Panc1 (cell line): ENCODE measurements around the gene ALG1. TPM values are rescaled to one million over a fixed set of nuclear protein-coding genes. Genes with fewer than 3 reads are reported as not detected.

Experiments used
- ATAC-seq: fragments of 200-7000 bp; cut with Tn5 transposase; 2 replicates; pipeline ENCODE4 v1.9.1; 2020; ENCODE audit warnings: mild to moderate bottlenecking, moderate library complexity
- BruUV-seq: library from RNA; stranded (reverse); fragments of 400-500 nt; replicated peaks from 2 replicates; lab custom pipeline; 2021; lab: Mats Ljungman, UMichigan
- CTCF ChIA-PET: fragments of 300-600 bp; sonication (Branson Sonifier 250); formaldehyde crosslinking; loops from one replicate; lab custom pipeline; 2022; ENCODE audit warnings: antibody characterized with exemption; lab: Charles Lee
- POLR2A ChIA-PET: fragments of 300-600 bp; sonication (Branson Sonifier 250); formaldehyde crosslinking; loops from one replicate; lab custom pipeline; 2022; ENCODE audit warnings: antibody characterized with exemption; lab: Charles Lee
- DNase-seq: peaks from one replicate; pipeline ENCODE4 v3.0.0-alpha.2; 2010; ENCODE audit warnings: low read depth, low spot score
- H3K27ac ChIP-seq: 2 replicates; pipeline ENCODE4 v1.5.1; 2011; ENCODE audit warnings: mild to moderate bottlenecking, low read length, inconsistent platforms
- H3K27me3 ChIP-seq: fragments of 200-500 bp; sonication (Bioruptor generic); 2 replicates; pipeline ENCODE4 v1.6.0; 2014; ENCODE audit warnings: low read length, inconsistent platforms; ENCODE audit not compliant: control insufficient read depth, insufficient read depth
- H3K36me3 ChIP-seq: fragments of 200-500 bp; sonication (Bioruptor generic); 2 replicates; pipeline ENCODE4 v1.5.1; 2014; ENCODE audit warnings: inconsistent platforms, mild to moderate bottlenecking, low read length, moderate library complexity; ENCODE audit not compliant: control insufficient read depth, insufficient read depth
- H3K4me1 ChIP-seq: 2 replicates; pipeline ENCODE4 v1.5.1; 2011; ENCODE audit warnings: inconsistent platforms, mild to moderate bottlenecking, low read length, moderate library complexity; ENCODE audit not compliant: control insufficient read depth, insufficient read depth
- H3K4me3 ChIP-seq, 2 experiments: 2 replicates each; pipeline ENCODE4 v1.5.1; 2011 to 2012; ENCODE audit warnings: low read depth in 2 of 2, low read length in 2 of 2, mild to moderate bottlenecking in 2 of 2, inconsistent platforms in 1 of 2, moderate library complexity in 1 of 2
- H3K9me3 ChIP-seq: fragments of 200-500 bp; sonication (Bioruptor generic); 2 replicates; pipeline ENCODE4 v1.5.1; 2014; ENCODE audit warnings: low read depth, mild to moderate bottlenecking, inconsistent platforms, low read length, moderate library complexity; ENCODE audit not compliant: control insufficient read depth, insufficient read depth
- POLR2AphosphoS5 ChIP-seq: IDR thresholded peaks from 2 replicates; pipeline ENCODE4 v1.6.1; 2012; ENCODE audit warnings: mild to moderate bottlenecking, low read depth, low read length, moderate library complexity
- SIN3A ChIP-seq: IDR thresholded peaks from 2 replicates; pipeline ENCODE4 v1.6.1; 2012; ENCODE audit warnings: low read depth, mild to moderate bottlenecking, low read length, moderate library complexity, borderline replicate concordance; ENCODE audit not compliant: insufficient read depth
- TCF7L2 ChIP-seq: IDR thresholded peaks from 2 replicates; pipeline ENCODE4 v1.6.1; 2011; ENCODE audit warnings: mild to moderate bottlenecking, low read depth, low read length, inconsistent platforms
- in situ Hi-C: cut with HindIII; loops from 2 replicates; pipeline ENCODE4 v1.10.0; 2016; ENCODE audit warnings: low sequenced_read_pairs, low pct_unique_long_range_greater_than_20kb
- intact Hi-C: fragments of 100-400 bp; cut with micrococcal nuclease; formaldehyde crosslinking; loops from one replicate; pipeline ENCODE4 v1.10.0; 2022; ENCODE audit not compliant: unreplicated experiment
- total RNA-seq: library from RNA; stranded (reverse); gene quantifications from one replicate; pipeline ENCODE4 v1.2.1, GENCODE V29; 2021; ENCODE audit not compliant: unreplicated experiment
- TF ChIP-seq, protein P1 (sequence below): fragments of 450-650 bp; IDR thresholded peaks from 2 replicates; pipeline ENCODE4 v1.5.1; 2017; ENCODE audit warnings: mild to moderate bottlenecking
- TF ChIP-seq, protein P2 (sequence below), 2 experiments: IDR thresholded peaks; 2 replicates each; pipeline ENCODE4 v1.6.1; 2011 to 2012; ENCODE audit warnings: low read depth in 2 of 2, control low read depth in 1 of 2, low read length in 1 of 2, mild to moderate bottlenecking in 1 of 2, moderate library complexity in 1 of 2; ENCODE audit not compliant: insufficient read depth in 1 of 2

The ALG1 gene
- total RNA-seq, 1 experiment from 2014 or later: 46.6 TPM

DNA sequence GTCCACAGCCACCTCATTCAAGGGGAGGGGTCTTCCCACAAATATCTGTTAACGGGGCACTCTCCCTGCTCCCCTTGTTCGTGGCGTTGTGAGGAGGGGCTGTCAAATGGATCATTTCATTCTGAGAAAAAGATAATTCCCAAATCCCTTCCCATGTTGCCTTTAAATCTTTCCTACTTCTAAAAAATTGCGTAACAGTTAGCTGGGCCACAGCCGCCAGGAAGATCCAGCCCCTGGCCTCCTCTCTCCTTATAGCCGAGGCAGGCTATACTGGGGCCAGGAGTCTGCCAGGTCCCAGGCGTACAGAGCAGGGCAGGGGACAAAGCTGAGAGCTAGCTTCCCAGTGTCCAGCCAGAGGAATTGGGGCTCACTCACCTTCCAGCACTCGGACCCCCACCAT is 6.3 kb upstream of the ALG1 start:
- intact Hi-C loops: no loop called here
- in situ Hi-C loops: no loop called here
- ATAC-seq (peak; percentile 30; the same call in 1 of the 2 replicates), DNase-seq (no peak)
- no peaks in the 10 kb centered on the region; the same call in 1 of the 2 replicates for H3K27me3 ChIP-seq
- ChIA-PET CTCF (no interaction called here), POLR2A (interaction anchor here (0.6 kb wide), 1 partner anchor 331 kb away, joined by 3 read pairs; the partner anchor contains the start of genes ANKS3 and DNAAF8)
- no peak overlapping the region for H3K4me3 ChIP-seq
- TF ChIP-seq SIN3A (no peak), TCF7L2 (no peak)
- TF ChIP-seq, protein P1, sequence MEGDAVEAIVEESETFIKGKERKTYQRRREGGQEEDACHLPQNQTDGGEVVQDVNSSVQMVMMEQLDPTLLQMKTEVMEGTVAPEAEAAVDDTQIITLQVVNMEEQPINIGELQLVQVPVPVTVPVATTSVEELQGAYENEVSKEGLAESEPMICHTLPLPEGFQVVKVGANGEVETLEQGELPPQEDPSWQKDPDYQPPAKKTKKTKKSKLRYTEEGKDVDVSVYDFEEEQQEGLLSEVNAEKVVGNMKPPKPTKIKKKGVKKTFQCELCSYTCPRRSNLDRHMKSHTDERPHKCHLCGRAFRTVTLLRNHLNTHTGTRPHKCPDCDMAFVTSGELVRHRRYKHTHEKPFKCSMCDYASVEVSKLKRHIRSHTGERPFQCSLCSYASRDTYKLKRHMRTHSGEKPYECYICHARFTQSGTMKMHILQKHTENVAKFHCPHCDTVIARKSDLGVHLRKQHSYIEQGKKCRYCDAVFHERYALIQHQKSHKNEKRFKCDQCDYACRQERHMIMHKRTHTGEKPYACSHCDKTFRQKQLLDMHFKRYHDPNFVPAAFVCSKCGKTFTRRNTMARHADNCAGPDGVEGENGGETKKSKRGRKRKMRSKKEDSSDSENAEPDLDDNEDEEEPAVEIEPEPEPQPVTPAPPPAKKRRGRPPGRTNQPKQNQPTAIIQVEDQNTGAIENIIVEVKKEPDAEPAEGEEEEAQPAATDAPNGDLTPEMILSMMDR: no peak
- H3K27ac ChIP-seq: no peak overlapping the region
- no TSS peak for BruUV-seq
- H3K36me3 ChIP-seq: no peaks in the 10 kb centered on the region
- no peaks in the 10 kb centered on the region for H3K4me1 ChIP-seq
- no peaks in the 10 kb centered on the region for H3K9me3 ChIP-seq

DNA sequence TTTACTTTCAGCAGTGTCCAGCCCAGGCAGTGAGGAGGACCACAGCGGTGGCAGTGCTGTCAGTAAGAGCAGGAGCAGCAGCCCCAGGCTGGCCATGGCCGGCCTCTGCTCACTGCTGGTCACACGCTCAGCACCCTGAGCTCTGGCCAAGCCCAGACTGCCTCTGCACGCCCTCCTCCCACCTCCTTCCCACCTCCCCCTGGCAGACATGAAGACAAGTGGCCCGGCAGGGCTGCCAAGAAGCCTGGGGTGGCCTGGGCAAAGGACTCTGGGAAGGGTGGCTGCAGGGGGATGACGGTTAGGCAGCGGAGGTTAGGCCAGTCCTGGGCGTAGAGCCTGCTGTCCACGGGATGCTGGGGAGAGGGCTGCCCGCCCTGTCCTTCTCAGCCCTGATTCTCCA is 5.8 kb upstream of the ALG1 start, which contains the start of gene C16orf89:
TSS of gene C16orf89 (minus strand) at position 144 of the 400 bp plus-strand sequence. CDS start at position 96, 48 bp downstream.
- no peaks in the 10 kb centered on the region for H3K9me3 ChIP-seq
- no peaks in the 10 kb centered on the region; the same call in 1 of the 2 replicates for H3K27me3 ChIP-seq
- BruUV-seq: no TSS peak
- POLR2A ChIA-PET: no interaction called here
- ATAC-seq: peak; percentile 43
- no peaks in the 10 kb centered on the region for H3K36me3 ChIP-seq
- intact Hi-C loops (no loop called here), in situ Hi-C loops (no loop called here)
- DNase-seq: no peak
- TF ChIP-seq TCF7L2 (no peak), SIN3A (no peak), POLR2AphosphoS5 (no peak)
- TF ChIP-seq, protein P1: no peak
- no peak within 1 kb of the TSS for H3K4me3 ChIP-seq
- H3K4me1 ChIP-seq: no peaks in the 10 kb centered on the region
- H3K27ac ChIP-seq: no peak within 1 kb of the TSS
- CTCF ChIA-PET: interaction anchor here (0.5 kb wide), 1 partner anchor 98 kb away, joined by 4 read pairs; no protein-coding TSS in a partner anchor

DNA sequence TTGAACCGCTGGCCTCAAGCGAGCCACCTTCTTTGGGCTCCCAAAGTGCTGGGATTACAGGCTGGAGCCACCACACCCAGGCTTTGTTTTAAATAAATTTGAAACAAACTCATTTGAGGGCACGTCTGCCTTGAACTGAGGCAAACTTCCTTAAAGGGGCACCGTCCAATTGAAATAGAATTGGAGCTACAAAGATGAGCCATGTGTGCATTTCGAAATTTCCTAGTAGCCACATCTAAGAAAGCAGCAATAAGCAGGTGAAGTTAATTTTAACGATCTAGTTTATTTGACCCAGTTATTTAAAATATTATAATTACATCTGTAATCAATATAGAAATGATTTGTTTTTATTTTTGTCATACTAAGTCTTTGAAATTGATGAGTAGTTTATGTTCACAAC is 5.1 kb upstream of the ALG1 start:
- no peak for TF ChIP-seq TCF7L2
- TF ChIP-seq, protein P1: no peak
- TF ChIP-seq SIN3A: no peak
- TF ChIP-seq, protein P2, sequence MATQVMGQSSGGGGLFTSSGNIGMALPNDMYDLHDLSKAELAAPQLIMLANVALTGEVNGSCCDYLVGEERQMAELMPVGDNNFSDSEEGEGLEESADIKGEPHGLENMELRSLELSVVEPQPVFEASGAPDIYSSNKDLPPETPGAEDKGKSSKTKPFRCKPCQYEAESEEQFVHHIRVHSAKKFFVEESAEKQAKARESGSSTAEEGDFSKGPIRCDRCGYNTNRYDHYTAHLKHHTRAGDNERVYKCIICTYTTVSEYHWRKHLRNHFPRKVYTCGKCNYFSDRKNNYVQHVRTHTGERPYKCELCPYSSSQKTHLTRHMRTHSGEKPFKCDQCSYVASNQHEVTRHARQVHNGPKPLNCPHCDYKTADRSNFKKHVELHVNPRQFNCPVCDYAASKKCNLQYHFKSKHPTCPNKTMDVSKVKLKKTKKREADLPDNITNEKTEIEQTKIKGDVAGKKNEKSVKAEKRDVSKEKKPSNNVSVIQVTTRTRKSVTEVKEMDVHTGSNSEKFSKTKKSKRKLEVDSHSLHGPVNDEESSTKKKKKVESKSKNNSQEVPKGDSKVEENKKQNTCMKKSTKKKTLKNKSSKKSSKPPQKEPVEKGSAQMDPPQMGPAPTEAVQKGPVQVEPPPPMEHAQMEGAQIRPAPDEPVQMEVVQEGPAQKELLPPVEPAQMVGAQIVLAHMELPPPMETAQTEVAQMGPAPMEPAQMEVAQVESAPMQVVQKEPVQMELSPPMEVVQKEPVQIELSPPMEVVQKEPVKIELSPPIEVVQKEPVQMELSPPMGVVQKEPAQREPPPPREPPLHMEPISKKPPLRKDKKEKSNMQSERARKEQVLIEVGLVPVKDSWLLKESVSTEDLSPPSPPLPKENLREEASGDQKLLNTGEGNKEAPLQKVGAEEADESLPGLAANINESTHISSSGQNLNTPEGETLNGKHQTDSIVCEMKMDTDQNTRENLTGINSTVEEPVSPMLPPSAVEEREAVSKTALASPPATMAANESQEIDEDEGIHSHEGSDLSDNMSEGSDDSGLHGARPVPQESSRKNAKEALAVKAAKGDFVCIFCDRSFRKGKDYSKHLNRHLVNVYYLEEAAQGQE (IDR thresholded peaks at IDR 0.05; ENCODE audit: insufficient read depth in 1 of 2, low read depth in 2 of 2, low read length in 1 of 2): no peak
- no peak for TF ChIP-seq POLR2AphosphoS5
- DNase-seq (no peak), ATAC-seq (no peak)
- BruUV-seq: no TSS peak
- H3K27me3 ChIP-seq: no peaks in the 10 kb centered on the region; the same call in 1 of the 2 replicates
- POLR2A ChIA-PET: no interaction called here
- H3K27ac ChIP-seq: no peak overlapping the region
- intact Hi-C loops: no loop called here
- CTCF ChIA-PET: no interaction called here
- no peaks in the 10 kb centered on the region for H3K9me3 ChIP-seq
- in situ Hi-C loops: no loop called here
- no peaks in the 10 kb centered on the region for H3K4me1 ChIP-seq
- H3K4me3 ChIP-seq: no peak overlapping the region
- H3K36me3 ChIP-seq: no peaks in the 10 kb centered on the region
